HG03354 (cell line): ENCODE data around the gene SERTM1.

Experiments used
- ATAC-seq: cut with Tn5 transposase; IDR thresholded peaks from one replicate; pipeline ENCODE4 v1.9.1; 2021; ENCODE audit warnings: mild to moderate bottlenecking; ENCODE audit not compliant: unreplicated experiment, poor library complexity, severe bottlenecking

The SERTM1 gene

DNA sequence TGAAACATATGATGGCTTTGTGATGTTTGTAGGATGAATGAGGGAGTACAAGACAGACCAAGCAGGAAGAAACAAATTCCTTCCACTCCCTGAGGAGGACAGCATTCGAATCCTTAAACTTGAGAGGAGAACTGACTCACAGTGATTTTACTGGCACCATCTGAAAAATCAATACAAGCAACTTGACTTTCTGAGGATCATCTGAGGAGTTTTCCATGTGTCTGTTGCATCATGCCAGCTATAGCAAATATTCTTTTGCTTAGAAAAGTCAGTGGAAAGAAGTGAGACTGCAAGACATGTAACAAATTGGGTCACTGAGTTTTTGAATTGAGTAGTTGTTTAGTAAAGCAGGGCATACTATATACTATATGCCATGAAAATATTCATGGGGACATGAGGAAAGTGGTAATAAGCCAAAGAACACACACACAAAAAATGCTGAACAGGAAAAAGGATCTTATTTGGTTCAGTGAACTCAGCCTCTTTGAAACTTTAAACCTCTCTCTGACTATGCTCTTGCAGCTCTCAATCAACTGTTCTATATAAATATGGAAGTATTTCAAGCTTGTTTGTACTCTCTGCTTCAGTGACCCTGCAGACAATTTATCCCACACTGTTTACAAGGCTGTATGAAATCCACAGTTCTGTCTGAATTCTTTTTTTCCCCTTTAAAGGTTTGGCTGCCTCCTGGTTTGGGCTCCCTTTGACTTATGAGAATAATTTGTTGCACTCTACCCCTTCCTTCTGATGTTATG is 35.5 kb downstream of the SERTM1 start:
- no peak for ATAC-seq

- no peak for ATAC-seq
These were observed 36.6 kb downstream of the SERTM1 start for GRCh38 chr13:36710396-36710795.

DNA sequence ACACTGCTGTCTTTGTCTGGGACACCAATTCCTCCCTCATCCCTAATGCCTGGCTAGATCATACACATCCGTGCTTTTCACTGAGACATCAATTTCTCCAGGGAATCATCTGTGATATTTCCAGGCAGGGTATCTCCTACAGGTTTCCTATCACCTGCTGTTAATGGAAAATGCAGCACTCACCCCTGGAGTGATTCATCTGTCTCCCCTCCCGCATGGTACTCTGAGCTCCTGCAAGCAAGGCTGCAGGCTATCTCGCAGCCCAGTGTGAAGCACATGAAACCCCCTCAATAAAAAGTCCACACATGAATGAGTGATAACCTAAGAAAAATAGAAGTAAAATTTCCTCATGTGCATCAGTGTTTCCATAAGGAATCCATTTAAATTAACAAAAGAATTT is 38.5 kb downstream of the SERTM1 start:
- ATAC-seq = no peak

- no peak for ATAC-seq
These were observed 39.0 kb downstream of the SERTM1 start for GRCh38 chr13:36712770-36713169.

DNA sequence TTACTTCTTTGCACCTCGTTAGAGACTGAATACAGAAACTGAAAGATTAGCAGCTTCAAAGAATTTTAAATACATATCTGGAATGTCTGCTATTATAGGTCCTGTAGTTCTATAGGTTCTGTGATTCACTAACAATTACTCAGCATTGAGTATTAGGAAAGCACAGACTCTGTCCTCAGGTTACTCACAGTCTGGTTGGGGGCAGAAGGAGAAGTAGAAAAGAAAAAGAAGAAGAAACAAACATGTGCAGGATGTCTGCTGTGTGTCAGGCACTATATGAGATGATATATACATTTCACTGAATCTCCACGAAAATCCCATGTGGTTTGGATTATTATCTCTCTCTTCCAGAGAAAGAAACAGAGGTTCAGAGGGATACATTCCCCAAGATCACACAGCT is 40.1 kb downstream of the SERTM1 start:
- no peak for ATAC-seq

GRCh38 chr13:36715841-36716240 is 42.0 kb downstream of the SERTM1 start:
- ATAC-seq = no peak

GRCh38 chr13:36717017-36717416 is 43.2 kb downstream of the SERTM1 start:
- ATAC-seq = no peak

GRCh38 chr13:36717966-36718545 is 44.2 kb downstream of the SERTM1 start:
- ATAC-seq = no peak

DNA sequence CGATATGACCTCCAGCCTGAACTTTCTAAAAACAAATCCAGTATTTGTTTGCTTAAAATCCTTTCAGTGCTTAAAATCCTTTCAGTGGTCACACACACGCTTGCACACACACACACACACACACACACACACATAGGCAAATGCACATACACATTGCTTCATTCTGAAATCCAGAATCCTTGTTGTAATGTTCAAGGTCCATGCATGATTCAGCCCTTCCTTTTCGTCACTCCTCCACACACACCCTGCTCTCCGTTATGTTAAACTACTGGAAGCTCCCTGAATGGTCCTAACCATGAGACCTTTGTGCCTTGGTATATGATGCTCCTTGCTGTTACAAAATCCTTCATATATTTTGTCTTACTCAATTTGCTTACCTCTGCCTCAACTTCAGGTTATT is 44.9 kb downstream of the SERTM1 start:
- ATAC-seq = no peak

GRCh38 chr13:36724141-36724540 is 50.3 kb downstream of the SERTM1 start:
- ATAC-seq = no peak

GRCh38 chr13:36725936-36726335 is 52.1 kb downstream of the SERTM1 start:
- ATAC-seq = no peak

DNA sequence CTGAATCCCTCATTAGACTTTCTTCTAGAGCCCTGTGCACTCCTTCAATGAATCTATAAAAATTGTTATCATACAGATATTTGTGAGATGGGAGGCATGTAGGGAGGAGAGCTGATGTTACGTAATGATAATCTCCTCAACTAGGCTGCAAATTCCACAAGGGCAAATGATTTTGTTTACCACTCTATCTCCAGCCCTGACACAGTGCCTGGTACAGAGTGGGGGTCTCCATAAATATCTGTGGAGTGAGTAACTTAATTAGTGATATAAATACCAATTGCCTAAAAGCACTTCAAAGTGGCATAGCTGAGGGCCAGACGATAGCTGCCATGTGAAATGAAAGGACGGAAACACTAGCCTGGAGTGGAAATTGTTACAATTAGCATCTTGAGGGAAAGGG is 54.2 kb downstream of the SERTM1 start:
- no peak for ATAC-seq

DNA sequence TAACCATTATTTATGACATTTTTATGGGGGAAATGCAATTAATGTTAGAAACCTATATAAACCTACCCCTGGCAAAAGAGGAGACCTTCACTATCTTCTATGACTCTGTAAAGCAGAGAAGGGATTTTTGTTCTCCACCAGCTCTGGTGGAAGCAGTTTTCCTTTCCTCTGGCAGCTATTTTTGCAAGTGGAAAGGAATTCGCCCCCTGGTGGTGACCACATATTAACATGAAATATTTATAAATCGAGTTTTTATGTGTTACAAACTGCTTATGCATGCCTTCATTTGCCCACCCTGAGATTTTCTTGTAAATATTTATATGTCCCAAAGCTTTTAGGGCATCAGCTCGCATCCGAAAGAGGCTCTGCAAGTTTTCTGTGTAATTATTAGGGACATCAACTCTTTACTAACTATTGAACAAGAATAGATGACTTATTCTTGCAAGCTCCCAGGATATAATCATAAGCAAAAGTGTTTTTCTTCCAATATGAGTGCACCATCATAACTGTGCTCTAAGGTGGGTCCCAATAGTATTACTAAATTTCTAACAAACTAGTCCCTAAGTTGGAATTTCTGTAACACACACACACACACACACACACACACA is 62.4 kb downstream of the SERTM1 start:
- ATAC-seq = no peak

- no peak for ATAC-seq
These were observed 63.8 kb downstream of the SERTM1 start for GRCh38 chr13:36737524-36738083.

DNA sequence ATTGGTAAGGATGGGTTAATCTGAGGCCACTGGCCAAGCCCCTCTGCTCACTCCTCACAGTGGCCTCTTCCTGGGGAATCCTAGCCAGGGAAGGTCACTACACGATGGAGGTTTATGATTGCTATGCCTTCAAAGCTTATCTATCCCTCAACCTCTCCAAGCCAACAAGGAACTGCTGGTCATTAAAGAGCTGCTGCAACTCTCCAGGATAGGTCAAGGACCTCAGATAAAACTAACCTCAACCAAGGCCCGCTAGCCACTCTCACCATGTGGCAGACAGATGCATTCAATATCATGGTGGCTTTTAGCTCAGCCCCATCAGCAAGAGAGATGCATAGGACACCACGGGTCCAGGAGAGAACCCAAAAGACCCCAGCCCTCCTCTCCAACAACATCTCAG is 71.6 kb downstream of the SERTM1 start:
- no peak for ATAC-seq

DNA sequence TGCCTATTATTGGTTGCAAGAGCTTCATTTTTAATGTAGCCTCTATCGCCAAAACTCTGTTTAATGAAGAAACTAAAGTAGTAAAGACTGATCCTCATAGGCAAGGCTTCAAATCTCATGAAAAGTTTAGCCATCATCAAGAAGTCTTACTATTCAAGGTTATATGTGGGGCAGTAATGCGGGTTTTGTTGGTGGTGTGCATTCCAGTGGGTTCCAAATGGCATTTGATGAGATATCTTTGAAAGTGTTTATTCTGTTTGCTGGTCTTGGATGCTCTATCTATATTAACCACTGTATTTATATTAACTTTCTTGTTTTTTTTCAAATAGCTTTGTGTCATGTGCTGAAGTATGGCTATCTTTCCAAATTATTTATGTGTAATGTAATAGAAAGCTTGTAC is 72.2 kb downstream of the SERTM1 start:
- ATAC-seq = no peak
